NT2/D1 (cell line): ENCODE results near the gene PLA2G2C.

Source experiments
- DNase-seq: peaks from one replicate; pipeline ENCODE4 v3.0.0-alpha.2; 2011; ENCODE audit warnings: low read depth, low spot score
- H3K27me3 ChIP-seq: 2 replicates; pipeline ENCODE4 v1.6.0; 2011; ENCODE audit warnings: mild to moderate bottlenecking; ENCODE audit not compliant: insufficient read length, insufficient read depth
- H3K36me3 ChIP-seq: 2 replicates; pipeline ENCODE4 v1.6.1; 2011; ENCODE audit warnings: mild to moderate bottlenecking, low read length, mixed read lengths; ENCODE audit not compliant: insufficient read depth, insufficient read length
- H3K4me1 ChIP-seq: 2 replicates; pipeline ENCODE4 v1.5.1; 2011; ENCODE audit not compliant: insufficient read depth, insufficient read length
- H3K4me3 ChIP-seq: 2 replicates; pipeline ENCODE4 v1.5.1; 2011; ENCODE audit warnings: low read depth; ENCODE audit not compliant: insufficient read length
- H3K9ac ChIP-seq: 2 replicates; pipeline ENCODE4 v1.6.0; 2011; ENCODE audit warnings: low read depth; ENCODE audit not compliant: insufficient read length
- H3K9me3 ChIP-seq: 2 replicates; pipeline ENCODE4 v1.5.1; 2011; ENCODE audit warnings: mild to moderate bottlenecking, low read length; ENCODE audit not compliant: insufficient read depth
- SUZ12 ChIP-seq: IDR thresholded peaks from 2 replicates; pipeline ENCODE4 v1.6.1; 2011; ENCODE audit not compliant: insufficient read length, insufficient read depth; ENCODE audit errors: extremely low read depth
- YY1 ChIP-seq: IDR thresholded peaks from 2 replicates; pipeline ENCODE4 v1.6.1; 2011; ENCODE audit not compliant: insufficient read length, insufficient read depth
- ZNF274 ChIP-seq: IDR thresholded peaks from 2 replicates; pipeline ENCODE4 v1.6.1; 2011; ENCODE audit warnings: mild to moderate bottlenecking, low read depth, low read length

The PLA2G2C gene

DNA sequence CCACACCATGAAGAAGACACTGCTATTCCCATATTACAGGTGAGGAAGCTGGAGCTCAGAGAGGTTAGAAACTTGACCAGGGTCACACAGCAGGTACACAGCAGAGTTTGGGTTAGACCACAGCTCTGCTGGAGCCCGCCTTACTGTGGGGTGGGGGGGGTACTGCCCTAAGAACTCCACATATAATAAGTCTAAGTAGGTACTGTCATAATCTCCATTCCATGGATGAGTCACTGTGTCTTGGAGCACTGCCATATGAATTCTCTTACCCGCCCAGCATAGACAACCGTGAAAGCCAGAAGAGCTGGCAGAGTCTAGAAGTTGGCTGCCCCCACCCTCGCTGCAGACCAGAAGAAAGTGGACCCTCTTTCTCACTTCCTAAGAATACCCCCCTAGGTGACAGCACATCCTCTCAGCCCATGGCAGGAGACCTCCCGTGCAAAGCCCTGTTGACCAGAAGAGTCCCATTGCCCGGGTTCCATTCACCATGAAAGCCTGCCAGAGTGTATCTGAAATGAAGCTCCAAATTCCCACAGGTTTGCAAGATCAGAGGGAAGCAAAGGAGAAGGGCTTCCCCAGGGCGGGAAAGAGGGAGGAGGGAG lies 61.8 kb downstream of the PLA2G2C start:
- Histone ChIP-seq H3K36me3 (no peaks in the 10 kb centered on the region), H3K27me3 (no peaks in the 10 kb centered on the region), H3K9ac (no peak overlapping the region), H3K9me3 (no peaks in the 10 kb centered on the region), H3K4me1 (no peaks in the 10 kb centered on the region), H3K4me3 (no peak overlapping the region)
- TF ChIP-seq YY1 (no peak), ZNF274 (no peak), SUZ12 (no peak)
- no peak for DNase-seq

DNA sequence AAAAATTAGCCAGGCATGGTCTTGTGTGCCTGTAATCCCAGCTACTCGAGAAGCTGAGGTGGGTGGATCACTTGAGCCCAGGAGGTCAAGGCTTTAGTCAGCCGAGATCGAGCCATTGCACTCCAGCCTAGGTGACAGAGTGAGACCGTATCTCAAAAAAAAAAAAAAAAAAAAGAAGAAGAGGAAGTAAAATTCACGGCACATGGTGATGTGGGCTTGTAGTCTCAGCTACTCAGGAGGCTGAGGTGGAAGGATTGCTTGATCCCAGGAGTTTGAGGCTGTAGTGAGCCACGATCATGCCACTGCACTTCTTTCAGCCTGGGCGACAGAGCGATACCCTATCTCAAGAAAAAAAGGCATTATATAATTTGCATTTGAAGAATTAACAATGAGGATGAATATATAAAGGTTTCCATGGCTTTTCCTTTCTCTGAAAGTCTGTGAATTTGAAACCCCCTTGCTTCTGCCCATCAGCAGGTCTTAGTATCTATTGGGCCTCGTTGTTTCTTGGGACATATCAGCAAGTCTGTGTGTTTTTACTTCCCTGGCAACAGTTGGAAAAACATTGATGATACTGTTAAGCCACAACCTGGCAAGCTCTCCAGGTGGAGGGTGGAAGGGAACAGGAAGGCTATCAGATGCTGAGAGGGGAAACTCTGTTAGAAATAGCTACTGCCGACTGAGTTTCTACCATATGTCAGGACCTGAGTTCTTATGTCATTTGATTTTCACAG lies 62.4 kb downstream of the PLA2G2C start:
- H3K4me1 ChIP-seq, result no peaks in the 10 kb centered on the region
- H3K27me3 ChIP-seq, result no peaks in the 10 kb centered on the region
- no peaks in the 10 kb centered on the region for H3K9me3 ChIP-seq
- TF ChIP-seq SUZ12, result no peak
- TF ChIP-seq YY1, result no peak
- TF ChIP-seq ZNF274, result no peak
- DNase-seq, result no peak
- H3K36me3 ChIP-seq, result no peaks in the 10 kb centered on the region
- H3K9ac ChIP-seq, result no peak overlapping the region
- no peak overlapping the region for H3K4me3 ChIP-seq

GRCh38 chr1:20120796-20121195 lies 65.5 kb downstream of the PLA2G2C start:
- Histone ChIP-seq H3K4me1 (no peaks in the 10 kb centered on the region), H3K4me3 (no peak overlapping the region), H3K9me3 (no peaks in the 10 kb centered on the region), H3K9ac (no peak overlapping the region), H3K27me3 (no peaks in the 10 kb centered on the region), H3K36me3 (no peaks in the 10 kb centered on the region)
- DNase-seq, result no peak
- no peak for TF ChIP-seq YY1
- TF ChIP-seq ZNF274, result no peak
- no peak for TF ChIP-seq SUZ12

GRCh38 chr1:20119347-20119746 lies 67.0 kb downstream of the PLA2G2C start, which contains the start of gene PLA2G2D:
Gene PLA2G2D (minus strand): TSS chr1:20119536. CDS start chr1:20119498, 38 bp downstream.
- no peak within 1 kb of the TSS for H3K9ac ChIP-seq
- no peak for DNase-seq
- peaks cover under 1% of the 10 kb centered on the region for H3K4me1 ChIP-seq
- H3K9me3 ChIP-seq, result no peaks in the 10 kb centered on the region
- H3K27me3 ChIP-seq, result no peaks in the 10 kb centered on the region
- H3K36me3 ChIP-seq, result no peaks in the 10 kb centered on the region
- TF ChIP-seq SUZ12 (no peak), ZNF274 (no peak), YY1 (no peak)
- H3K4me3 ChIP-seq, result no peak within 1 kb of the TSS

- no peaks in the 10 kb centered on the region for H3K36me3 ChIP-seq
- TF ChIP-seq ZNF274, result no peak
- no peak for TF ChIP-seq YY1
- TF ChIP-seq SUZ12, result no peak
- no peak for DNase-seq
- H3K9ac ChIP-seq, result no peak overlapping the region
- H3K4me1 ChIP-seq, result peaks cover 4% of the 10 kb centered on the region
- H3K27me3 ChIP-seq, result no peaks in the 10 kb centered on the region
- H3K4me3 ChIP-seq, result no peak overlapping the region
- no peaks in the 10 kb centered on the region for H3K9me3 ChIP-seq
Measured at GRCh38 chr1:20117236-20117635, 69.1 kb downstream of the PLA2G2C start.

DNA sequence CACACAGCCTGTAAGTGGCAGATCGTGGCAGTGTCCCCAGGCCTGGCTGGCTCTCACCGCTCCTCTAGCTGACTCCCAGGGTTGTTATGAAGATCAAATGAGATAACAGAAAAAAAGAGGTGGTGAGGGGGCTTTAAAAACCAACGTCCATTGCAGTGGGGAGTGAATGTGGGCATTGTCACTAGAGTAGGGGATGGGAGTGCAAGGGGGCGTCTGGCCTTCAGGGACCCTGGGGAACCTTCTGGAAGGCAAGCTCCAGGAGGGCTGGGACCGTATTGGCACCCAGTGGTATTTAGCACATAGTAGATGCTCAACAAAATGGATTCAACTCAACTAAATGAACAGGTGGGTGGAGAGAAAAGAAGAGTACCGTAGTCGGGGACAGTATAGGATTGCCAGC lies 70.4 kb downstream of the PLA2G2C start:
- no peaks in the 10 kb centered on the region for H3K27me3 ChIP-seq
- no peak for DNase-seq
- no peak overlapping the region for H3K4me3 ChIP-seq
- H3K9ac ChIP-seq, result no peak overlapping the region
- peaks cover 4% of the 10 kb centered on the region for H3K4me1 ChIP-seq
- no peaks in the 10 kb centered on the region for H3K36me3 ChIP-seq
- TF ChIP-seq YY1 (no peak), ZNF274 (no peak), SUZ12 (no peak)
- H3K9me3 ChIP-seq, result no peaks in the 10 kb centered on the region

DNA sequence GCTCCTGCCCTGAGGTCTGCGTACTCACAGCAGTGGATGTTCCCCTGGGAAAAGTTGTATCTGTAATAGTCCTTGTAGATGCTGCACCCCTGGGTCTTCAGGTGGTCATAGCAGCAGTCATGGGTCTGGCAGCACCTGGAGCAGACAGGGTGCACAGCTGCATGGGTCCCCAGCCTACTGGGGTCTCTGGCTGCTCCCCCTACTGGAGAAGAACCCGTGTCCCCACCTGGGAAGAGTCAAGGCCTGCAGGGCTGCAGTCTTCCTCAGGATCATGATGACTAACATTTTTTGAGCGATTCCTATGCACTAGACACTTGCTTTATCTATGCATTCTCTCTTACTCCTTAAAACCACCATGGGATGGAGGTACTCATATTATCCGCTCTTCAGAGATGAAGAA lies 70.8 kb downstream of the PLA2G2C start:
- Histone ChIP-seq H3K9me3 (no peaks in the 10 kb centered on the region), H3K4me3 (no peak overlapping the region), H3K9ac (no peak overlapping the region), H3K36me3 (no peaks in the 10 kb centered on the region), H3K27me3 (no peaks in the 10 kb centered on the region), H3K4me1 (peaks cover 4% of the 10 kb centered on the region)
- DNase-seq, result no peak
- TF ChIP-seq YY1, result no peak
